ENCODE measurements around the gene PDPN.

The PDPN gene, protein sequence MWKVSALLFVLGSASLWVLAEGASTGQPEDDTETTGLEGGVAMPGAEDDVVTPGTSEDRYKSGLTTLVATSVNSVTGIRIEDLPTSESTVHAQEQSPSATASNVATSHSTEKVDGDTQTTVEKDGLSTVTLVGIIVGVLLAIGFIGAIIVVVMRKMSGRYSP

DNA sequence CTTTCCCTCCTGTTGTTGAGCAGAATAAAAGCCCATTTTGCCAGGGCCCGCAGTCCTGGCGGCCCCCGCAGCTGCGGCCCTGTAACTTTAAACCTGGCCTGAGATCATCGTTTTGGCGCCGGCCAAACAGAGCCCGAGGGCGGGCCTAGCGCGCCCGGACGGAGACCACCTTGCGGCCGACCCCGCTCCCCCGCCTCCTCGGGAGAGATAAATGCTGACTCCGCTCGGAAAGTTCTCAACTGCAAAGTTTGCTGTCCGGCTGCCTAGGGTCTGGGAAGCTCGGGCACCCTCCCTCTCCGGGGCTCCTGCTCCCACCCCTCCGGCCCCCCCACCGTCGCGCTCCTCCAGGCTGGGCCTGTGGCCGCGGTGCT is at the start of gene PDPN:
Gene PDPN (plus strand): TSS at position 238 of the 371 bp plus-strand sequence. CDS start 202 bp downstream, outside the sequence.
- Histone ChIP-seq H3K36me3 (ENCODE audit: control insufficient read depth, insufficient read depth, low read length) (no peaks in the 10 kb centered on the region), H3K4me3 (replicated peaks; ENCODE audit: low read depth, low read length) (no peak within 1 kb of the TSS), H3K27me3 (replicated peaks; ENCODE audit: control insufficient read depth, insufficient read depth, low read length) (no peaks in the 10 kb centered on the region; the same call in none of the 2 replicates)
- TF ChIP-seq, protein P1, sequence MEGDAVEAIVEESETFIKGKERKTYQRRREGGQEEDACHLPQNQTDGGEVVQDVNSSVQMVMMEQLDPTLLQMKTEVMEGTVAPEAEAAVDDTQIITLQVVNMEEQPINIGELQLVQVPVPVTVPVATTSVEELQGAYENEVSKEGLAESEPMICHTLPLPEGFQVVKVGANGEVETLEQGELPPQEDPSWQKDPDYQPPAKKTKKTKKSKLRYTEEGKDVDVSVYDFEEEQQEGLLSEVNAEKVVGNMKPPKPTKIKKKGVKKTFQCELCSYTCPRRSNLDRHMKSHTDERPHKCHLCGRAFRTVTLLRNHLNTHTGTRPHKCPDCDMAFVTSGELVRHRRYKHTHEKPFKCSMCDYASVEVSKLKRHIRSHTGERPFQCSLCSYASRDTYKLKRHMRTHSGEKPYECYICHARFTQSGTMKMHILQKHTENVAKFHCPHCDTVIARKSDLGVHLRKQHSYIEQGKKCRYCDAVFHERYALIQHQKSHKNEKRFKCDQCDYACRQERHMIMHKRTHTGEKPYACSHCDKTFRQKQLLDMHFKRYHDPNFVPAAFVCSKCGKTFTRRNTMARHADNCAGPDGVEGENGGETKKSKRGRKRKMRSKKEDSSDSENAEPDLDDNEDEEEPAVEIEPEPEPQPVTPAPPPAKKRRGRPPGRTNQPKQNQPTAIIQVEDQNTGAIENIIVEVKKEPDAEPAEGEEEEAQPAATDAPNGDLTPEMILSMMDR (IDR thresholded peaks at IDR 0.05; ENCODE audit: insufficient read depth, low read length, poor library complexity, severe bottlenecking) = no peak
- no peak for DNase-seq (ENCODE audit: extremely low read depth, insufficient read length)

DNA sequence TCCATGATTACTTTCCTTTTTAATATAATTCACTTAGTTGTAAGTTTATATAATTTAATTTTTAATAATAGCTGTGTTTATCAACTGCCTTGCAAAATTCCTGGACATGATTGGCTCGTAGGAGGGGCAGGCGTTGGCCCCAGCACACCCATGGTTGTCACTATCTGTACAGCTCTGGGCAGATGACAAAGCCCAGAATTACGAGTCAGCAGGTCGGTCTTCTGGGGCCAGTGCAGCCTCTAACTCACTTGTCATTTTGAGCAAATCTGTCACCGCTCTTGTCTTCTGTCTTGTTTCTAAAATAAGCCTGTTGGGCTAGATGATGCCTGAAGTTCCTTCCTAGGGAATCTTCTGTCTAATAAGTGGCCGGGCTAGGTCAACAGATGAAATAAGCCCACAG is 48.4 kb upstream of the PDPN start:
- Histone ChIP-seq H3K4me3 (replicated peaks; ENCODE audit: low read depth, low read length) (no peak overlapping the region), H3K27me3 (replicated peaks; ENCODE audit: control insufficient read depth, insufficient read depth, low read length) (no peaks in the 10 kb centered on the region; the same call in 1 of the 2 replicates), H3K36me3 (ENCODE audit: control insufficient read depth, insufficient read depth, low read length) (no peaks in the 10 kb centered on the region)
- TF ChIP-seq, protein P1 (IDR thresholded peaks at IDR 0.05; ENCODE audit: insufficient read depth, low read length, poor library complexity, severe bottlenecking) = no peak
- DNase-seq (ENCODE audit: extremely low read depth, insufficient read length) = no peak

DNA sequence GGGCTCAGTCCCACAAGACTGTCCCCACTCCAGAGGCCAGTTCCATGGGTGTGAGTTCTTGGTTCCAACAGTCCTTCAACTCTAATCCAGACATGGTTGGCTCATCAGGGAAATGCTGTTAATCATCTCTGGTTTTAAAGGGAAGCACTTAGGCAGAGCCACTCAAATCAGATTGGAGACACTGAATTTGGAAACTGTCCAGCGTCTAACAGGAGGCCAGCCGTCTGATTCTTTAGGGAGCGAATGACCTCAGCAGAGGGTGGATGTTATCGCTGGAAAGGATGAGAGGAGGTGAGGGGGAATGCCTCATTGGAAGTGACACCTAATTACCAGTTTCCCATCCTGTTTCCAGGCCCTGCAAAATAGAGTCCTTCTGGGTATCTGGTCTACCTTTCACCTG is 47.1 kb upstream of the PDPN start:
- DNase-seq (ENCODE audit: extremely low read depth, insufficient read length) = no peak
- TF ChIP-seq, protein P1 (IDR thresholded peaks at IDR 0.05; ENCODE audit: insufficient read depth, low read length, poor library complexity, severe bottlenecking) = no peak
- H3K36me3 ChIP-seq (ENCODE audit: control insufficient read depth, insufficient read depth, low read length) = no peaks in the 10 kb centered on the region
- H3K27me3 ChIP-seq (replicated peaks; ENCODE audit: control insufficient read depth, insufficient read depth, low read length) = no peaks in the 10 kb centered on the region; the same call in 1 of the 2 replicates
- no peak overlapping the region for H3K4me3 ChIP-seq (replicated peaks; ENCODE audit: low read depth, low read length)

DNA sequence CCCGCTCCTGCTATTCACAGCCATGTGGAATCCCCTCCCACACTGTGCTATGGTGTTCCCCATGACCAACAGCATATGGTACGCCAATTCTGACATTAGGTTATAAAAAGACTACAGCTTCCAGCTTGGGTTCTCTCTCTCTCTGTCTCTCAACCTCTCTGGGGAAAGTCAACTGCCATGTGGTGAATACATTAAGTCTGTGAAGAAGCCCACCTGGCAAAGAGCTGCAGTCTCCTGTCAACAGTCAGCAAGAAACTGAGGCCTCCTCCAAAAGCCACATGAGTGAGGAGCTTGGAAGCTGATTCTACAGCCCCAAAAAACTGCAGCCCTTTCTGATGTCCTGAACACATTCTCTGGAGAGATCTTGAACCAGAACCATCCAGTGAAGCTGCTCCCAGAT is 44.8 kb upstream of the PDPN start:
- no peak for DNase-seq (ENCODE audit: extremely low read depth, insufficient read length)
- no peaks in the 10 kb centered on the region; the same call in 1 of the 2 replicates for H3K27me3 ChIP-seq (replicated peaks; ENCODE audit: control insufficient read depth, insufficient read depth, low read length)

DNA sequence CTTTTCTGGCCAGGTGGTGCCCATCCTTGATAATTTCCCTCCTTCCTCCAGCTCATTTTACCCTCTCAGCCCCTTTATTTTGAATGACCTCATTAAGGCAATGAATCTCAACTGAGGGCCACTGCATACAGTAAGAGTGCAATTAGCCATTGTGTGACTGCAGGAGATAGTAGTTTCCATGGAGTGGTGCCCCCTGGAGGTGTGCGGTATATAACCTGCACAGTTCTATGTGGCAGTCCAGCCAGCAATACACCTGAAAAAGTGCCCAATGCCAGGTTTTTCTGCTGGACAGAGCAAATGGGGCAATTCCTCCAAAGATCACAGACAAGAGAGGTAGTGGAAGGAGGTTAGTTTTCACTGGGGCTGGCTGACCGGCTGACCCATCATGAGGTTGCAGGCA is 43.9 kb upstream of the PDPN start:
- H3K4me3 ChIP-seq (replicated peaks; ENCODE audit: low read depth, low read length) = no peak overlapping the region
- TF ChIP-seq, protein P1 (IDR thresholded peaks at IDR 0.05; ENCODE audit: insufficient read depth, low read length, poor library complexity, severe bottlenecking) = no peak

More for the DNA sequence above, 44.8 kb upstream of the PDPN start:
- no peak overlapping the region for H3K4me3 ChIP-seq (replicated peaks; ENCODE audit: low read depth, low read length)
- TF ChIP-seq, protein P1 (IDR thresholded peaks at IDR 0.05; ENCODE audit: insufficient read depth, low read length, poor library complexity, severe bottlenecking) = no peak
- H3K36me3 ChIP-seq (ENCODE audit: control insufficient read depth, insufficient read depth, low read length) = no peaks in the 10 kb centered on the region

DNA sequence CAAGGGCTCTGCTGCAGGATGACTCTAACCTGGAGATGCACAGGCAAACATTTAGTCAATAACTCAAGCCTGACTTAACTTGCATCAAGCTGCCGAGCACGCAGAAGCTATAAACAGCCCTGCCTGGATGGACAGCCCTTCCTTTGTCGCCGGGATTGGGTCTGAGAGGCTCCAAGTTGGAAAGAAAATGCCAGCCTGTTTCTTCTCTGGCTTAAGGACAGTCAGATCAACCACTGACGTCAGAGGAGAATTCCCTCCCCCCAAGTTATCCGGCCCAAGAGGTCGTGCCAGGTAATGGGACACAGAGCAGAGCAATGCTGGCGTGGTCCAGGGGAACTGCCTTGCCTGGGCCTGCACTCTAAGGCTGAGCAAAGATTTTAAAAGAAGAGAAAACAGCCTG is 42.8 kb upstream of the PDPN start:
- TF ChIP-seq, protein P1 (IDR thresholded peaks at IDR 0.05; ENCODE audit: insufficient read depth, low read length, poor library complexity, severe bottlenecking) = no peak
- DNase-seq (ENCODE audit: extremely low read depth, insufficient read length) = no peak

More for the DNA sequence above, 43.9 kb upstream of the PDPN start:
- Histone ChIP-seq H3K27me3 (replicated peaks; ENCODE audit: control insufficient read depth, insufficient read depth, low read length) (no peaks in the 10 kb centered on the region; the same call in 1 of the 2 replicates), H3K36me3 (ENCODE audit: control insufficient read depth, insufficient read depth, low read length) (no peaks in the 10 kb centered on the region)
- DNase-seq (ENCODE audit: extremely low read depth, insufficient read length) = no peak

More for the DNA sequence above, 42.8 kb upstream of the PDPN start:
- Histone ChIP-seq H3K36me3 (ENCODE audit: control insufficient read depth, insufficient read depth, low read length) (no peaks in the 10 kb centered on the region), H3K4me3 (replicated peaks; ENCODE audit: low read depth, low read length) (no peak overlapping the region), H3K27me3 (replicated peaks; ENCODE audit: control insufficient read depth, insufficient read depth, low read length) (no peaks in the 10 kb centered on the region; the same call in 1 of the 2 replicates)

All from GM06990 (cell line).